Putamen (tissue), 1 donor: ENCODE results near the gene DENND6B.
"Not testable (repeated sequence)": the region's sequence is repeated elsewhere in the genome, so short reads cannot be mapped to it uniquely, and the experiment has no call there.

Source experiments
- DNase-seq: peaks from one replicate; pipeline ENCODE4 v3.0.0-alpha.2; 2016; ENCODE audit warnings: low spot score

Gene DENND6B, protein sequence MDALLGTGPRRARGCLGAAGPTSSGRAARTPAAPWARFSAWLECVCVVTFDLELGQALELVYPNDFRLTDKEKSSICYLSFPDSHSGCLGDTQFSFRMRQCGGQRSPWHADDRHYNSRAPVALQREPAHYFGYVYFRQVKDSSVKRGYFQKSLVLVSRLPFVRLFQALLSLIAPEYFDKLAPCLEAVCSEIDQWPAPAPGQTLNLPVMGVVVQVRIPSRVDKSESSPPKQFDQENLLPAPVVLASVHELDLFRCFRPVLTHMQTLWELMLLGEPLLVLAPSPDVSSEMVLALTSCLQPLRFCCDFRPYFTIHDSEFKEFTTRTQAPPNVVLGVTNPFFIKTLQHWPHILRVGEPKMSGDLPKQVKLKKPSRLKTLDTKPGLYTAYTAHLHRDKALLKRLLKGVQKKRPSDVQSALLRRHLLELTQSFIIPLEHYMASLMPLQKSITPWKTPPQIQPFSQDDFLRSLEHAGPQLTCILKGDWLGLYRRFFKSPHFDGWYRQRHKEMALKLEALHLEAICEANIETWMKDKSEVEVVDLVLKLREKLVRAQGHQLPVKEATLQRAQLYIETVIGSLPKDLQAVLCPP

DNA sequence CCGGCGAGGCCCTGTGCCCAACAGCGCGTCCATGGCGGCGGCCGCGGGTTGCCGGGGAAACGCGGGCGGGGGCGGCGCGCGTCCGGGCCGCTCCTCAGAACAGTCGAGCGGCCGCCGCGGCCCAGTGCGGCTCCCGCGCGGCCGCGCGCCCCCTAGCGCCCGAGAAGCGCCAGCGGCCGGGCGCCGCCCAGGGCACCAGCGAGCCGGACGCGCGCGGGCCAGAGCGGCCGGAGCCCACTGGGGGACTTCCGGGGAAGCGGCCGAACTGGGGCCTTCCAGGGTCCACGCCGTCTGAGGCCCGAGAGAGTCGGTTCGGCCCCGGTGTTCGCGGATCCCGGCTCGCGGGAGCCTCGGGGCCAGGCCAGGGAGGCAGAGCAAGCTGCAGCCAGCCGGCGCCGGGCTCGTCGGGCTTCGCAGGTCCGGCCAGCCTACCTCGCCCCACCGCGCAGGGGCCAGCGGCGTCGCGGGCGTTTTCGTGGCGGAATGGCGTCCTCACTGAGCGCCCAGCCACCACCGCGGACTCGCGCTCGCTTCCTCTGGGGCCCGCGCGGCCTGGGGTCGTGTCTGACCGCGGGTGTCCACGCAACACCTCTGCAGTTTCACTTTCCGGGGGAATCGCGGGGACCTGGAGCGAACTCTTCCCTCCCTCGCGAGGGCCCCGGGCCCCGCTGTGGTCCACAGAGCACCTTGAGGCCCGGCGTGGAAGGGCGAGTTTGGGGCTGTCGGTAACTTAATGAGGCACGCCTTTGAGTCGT is at the start of gene DENND6B:
Gene DENND6B, minus strand, starts transcription at position 57 of the 755 bp plus-strand sequence. Its CDS starts 24 bp downstream, at position 33.
- peak; percentile 87 for DNase-seq

DNA sequence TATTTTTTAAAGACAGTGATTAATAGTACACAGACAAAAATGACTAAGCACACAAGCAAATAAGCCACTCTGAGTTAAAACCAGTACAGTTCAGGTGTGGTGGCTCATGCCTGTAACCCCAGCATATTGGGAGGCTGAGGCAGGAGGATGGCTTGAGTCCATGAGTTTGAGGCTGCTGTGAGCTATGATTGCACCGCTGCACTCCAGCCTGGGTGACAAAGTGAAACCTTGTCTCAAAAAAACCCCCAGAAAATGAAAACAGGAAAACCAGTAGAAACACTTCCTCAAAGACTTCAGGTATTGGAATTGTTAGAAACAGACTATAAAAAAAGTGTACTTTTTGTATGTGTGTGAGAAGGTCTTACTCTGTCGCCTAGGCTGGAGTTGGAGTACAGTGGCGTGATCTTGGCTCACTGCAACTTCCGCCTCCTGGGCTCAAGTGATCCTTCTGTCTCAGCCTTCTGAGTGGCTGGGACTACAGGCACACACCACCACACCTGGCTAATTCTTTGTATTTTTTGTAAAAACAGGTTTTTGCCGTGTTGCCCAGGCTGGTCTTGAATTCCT is 49.4 kb upstream of the DENND6B start:
- DNase-seq: no peak

DNA sequence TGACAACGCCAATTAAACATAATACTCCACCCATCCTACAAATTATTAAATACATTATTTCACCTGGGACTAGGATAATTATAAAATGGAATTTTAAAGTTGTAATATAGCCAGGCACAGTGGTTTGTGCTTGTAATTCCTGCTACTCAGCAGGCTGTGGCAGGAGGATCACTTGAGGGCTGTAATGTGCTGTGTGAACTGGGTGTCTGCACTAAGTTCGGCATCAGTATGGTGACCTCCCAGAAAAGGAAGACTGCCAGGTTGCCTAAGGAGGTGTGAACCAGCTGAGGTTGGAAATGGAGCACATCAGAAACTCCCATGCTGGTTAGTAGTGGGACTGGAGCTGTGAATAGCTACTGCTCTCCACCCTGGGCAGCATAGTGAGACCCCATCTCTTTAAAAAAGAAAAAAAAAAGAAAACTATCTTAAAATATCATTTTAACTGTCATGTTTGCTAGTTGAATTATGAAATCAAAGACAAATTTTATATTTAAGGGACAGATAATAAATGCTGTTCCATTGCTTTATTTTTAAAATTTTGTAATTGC is 44.4 kb upstream of the DENND6B start:
- DNase-seq: no peak

DNA sequence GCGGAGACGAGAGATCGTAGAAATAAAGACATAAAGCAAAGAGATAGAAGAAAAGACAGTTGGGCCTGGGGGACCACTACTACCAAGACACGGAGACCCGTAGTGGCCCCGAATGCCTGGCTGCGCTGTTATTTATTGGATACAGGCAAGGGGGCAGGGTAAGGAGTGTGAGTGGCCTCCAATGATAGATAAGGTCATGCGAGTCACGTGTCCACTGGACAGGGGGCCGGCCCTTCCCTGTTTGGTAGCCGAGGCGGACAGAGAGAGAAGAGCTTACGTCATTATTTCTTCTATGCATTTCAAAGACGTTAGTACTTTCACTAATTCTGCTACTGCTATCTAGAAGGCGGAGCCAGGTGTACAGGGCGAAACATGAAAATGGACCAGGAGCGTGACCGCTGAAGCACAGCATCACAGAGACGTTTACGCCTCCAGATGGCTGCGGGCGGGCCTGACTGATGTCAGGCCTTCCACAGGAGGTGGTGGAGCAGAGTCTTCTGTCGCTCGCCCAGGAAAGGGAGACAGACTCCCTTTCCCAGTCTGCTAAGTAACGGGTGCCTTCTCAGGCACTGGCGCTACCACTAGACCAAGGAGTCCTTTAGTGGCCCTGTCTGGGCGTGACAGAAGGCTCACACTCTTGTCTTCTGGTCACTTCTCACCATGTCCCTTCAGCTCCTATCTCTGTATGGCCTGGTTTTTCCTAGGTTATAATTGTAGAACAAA is 41.1 kb upstream of the DENND6B start:
- no peak for DNase-seq

DNA sequence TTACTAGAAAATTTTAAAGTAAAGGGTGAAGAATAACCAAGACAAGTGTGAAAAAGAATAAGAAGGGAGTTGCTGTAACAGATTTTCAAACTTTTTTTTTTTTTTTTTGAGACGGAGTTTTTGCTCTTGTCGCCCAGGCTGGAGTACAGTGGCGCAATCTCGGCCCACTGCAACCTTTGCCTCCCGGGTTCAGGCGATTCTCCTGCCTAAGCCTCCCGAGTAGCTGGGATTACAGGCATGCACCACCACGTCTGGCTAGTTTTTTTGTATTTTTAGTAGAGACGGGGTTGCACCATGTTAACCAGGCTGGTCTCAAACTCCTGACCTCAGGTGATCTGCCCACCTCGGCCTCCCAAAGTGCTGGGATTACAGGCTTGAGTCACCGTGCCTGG is 37.0 kb upstream of the DENND6B start:
- not testable (repeated sequence) for DNase-seq

DNA sequence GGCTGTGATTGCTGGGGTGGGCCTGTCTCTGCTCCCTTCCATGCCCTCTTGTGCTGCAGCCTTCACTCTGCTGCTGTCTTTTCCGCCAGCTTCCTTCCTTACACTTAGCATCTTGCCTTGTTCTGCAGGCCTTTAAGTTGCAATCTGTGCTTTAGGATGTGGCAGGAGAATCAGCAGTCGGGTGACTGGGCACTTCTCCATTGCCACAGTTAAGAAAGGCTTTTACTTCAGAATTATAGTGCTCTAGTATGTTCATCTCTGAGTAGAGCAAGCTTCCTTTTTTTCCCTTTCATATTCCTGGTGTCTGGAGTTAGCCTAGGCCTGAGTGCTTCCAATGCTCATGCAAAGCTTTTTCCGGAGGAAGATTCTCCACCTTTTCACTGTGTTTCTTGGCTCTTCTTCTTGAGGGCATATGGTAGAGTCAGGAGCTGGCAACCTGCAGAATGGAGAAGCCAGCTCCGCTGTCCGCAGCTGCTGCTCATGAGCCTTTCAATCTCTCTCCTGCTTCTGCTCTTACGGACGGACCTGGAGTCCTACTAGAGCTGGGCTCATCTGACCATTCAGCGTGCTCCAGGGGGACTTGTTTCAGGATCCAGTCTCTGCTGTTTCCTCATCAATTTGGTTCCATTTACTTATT is 36.5 kb upstream of the DENND6B start:
- DNase-seq: no peak

DNA sequence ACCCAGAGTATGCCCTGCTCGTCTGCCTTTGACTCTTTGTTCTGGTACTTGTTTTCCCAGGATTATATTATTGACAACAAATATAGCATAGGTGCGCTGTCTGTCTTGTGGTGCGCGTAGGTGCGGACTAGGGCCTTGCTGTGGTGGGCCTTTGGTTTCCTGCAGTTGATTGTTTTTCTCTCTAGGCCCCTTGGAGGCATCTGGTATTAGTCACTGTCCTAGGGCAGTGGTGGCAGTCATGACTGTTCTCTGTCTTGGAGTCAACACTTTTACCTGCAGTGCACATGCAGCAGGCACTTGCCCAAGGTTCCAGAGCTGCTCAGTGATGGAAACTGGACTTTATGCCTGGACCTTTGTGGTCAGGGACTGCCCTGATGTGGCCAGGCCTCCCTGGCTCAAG is 34.9 kb upstream of the DENND6B start:
- DNase-seq: no peak

DNA sequence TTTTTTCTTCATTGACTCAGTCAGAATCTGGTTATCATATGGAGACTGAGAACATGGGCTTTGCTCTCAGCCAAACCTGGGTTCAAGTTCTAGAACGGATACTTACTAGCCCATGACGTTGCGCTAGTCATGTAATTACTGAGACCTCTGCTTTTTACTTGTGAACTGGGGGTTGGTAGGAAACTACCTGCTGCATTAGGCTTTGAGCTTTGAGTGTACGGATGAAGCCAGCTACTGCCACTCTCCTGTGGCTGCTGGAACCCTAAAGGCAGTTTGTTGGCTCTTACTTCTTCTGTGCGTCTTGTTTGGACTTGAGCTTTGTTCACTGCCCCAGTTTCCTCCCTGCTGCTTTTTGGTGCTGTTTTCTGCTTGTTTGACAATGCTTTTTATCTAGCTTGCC is 34.4 kb upstream of the DENND6B start:
- DNase-seq: no peak

DNA sequence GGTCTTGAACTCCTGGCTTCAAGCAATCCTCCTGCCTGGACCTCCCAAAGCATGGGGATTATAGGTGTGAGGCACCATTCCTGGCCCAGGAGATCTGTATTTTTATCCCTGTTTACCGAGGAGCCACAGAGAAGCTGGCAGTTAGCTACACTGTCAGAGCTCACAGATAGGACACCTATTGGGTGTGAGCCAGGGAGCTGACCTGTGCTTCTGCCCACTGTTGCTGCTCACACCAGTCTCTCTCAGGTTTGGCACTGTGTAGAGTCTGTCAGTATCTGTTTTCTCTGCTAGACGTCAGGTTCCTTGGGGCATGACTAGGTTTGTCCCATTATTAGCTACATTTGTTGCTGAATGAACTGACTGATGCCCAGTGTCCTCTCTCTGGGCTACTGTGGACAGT is 33.8 kb upstream of the DENND6B start:
- DNase-seq: no peak

DNA sequence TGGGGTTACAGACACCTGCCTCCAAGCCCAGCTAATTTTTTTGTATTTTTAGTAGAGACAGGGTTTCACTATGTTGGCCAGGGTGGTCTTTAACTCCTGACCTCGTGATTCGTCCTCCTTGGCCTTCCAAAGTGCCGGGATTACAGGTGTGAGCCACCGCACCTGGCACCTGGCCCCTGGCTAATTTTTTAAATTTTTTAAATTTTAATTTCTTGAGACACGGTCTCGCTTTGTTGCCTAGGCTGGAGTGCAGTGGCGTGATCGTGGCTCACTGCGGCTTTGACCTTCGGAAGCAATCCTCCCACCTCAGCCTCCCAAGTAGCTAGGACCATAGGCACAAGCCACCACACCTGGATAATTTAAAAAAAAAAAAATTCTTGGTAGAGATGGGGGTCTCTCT is 30.9 kb upstream of the DENND6B start:
- no peak for DNase-seq

DNA sequence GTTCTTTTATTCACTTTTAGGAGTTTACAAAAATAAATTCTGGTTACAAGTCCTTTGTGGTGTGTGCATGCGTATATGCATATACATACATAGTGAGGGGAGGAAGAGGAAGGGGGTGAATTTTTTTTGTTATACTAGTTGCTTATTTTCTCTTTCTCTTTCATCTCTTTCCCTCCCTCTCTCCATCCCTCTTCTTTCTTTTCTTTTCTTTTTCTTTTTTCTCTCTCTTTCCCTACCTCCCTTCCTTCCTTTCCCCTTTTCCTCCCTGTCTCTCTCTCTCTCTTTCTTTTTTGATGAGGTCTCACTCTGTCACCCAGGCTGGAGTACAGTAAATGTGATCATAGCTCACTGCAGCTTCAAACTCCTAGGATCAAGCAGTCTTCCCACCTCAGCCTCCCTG is 30.4 kb upstream of the DENND6B start:
- no peak for DNase-seq

DNA sequence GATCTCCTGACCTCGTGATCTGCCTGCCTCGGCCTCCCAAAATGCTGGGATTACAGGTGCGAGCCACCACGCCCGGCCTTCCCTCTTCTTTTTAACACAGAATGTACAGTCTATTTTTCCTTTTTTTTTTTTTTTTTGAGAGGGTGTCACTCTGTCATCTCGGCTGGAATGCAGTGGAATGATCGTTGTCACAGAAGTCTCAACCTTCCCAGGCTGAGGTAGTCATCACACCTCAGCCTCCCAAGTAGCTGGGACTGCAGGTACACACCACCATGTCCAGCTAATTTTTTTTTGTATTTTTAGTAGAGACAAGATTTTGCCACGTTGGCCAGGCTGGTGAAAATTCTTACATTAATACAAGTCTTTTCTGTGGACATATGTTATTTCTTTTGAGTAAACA is 29.4 kb upstream of the DENND6B start:
- no peak for DNase-seq

DNA sequence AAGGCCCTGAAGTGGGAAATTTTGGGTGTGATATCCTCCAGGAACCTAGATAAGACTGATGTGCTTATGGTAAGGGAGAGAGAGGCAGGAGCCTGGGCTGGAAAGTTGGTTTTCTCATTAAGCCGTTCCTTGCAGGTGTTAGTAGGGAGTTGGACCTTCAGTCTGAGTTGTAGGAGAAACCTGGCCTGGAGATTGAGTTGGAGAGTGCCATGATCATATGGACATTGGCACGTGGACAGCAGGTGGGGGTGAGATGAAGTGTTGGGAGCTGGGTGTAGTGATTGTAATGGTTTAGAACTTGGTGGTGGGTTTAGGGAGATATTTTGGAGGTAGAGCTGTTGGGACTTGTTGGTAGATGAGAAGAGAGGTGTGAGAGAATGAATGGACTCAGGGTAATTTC is 21.2 kb upstream of the DENND6B start:
- no peak for DNase-seq

DNA sequence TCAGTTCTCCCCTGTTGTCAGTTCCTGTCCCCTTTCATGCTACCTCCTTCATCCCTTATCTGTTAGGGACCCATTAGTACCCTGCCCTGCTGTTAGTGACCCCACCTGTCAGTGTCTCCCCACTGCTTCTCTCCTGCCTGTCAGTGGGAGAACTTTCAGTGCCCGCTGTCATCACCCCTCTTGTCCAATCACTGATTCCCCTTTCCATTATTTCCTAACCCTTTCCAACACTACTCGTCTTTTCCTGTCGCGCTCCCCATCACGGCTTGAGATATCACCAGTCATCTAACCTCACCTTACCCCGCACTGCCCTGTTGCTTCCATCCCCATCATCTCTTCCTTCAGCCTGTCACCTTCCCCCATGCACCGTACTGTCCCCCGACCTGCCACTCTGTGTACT is 20.3 kb upstream of the DENND6B start:
- no peak for DNase-seq

DNA sequence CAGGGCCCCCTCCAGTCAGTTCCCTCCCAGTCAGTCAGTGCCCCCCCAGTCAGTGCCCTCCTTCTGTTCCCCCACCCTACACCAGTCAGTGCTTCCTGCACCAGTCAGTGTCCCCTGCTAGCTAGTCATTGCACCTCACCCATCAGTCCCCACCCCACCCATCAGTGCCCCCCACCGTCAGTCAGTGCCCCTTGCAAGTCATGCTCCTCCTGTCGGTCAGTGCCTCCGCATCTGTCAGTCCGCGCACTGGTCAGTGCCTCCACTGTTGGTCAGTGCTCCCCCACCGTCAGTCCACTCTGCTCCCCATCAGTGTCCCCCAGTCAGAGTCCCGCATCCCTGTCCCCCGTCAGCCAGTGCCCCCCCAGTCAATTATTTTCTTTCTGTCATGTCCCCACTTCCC is 19.7 kb upstream of the DENND6B start:
- no peak for DNase-seq

DNA sequence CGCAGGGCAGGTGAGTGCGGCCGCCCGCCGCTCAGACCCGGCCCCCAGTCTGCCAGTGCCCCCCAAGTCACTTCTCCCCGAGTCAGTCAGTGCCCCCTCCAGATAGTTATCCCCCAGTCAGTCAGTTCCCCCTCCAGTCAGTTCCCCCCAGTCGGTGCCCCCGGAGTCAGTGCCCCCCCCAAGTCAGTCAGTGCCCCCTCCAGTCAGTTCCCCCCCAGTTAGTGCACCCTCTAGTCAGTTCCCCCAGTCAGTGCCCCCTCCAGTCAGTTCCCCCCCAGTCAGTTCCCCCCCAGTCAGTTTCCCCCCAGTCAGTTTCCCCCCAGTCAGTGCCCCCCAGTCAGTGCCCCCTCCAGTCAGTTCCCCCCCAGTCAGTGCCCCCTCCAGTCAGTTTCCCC is 16.7 kb upstream of the DENND6B start:
- DNase-seq: no peak

DNA sequence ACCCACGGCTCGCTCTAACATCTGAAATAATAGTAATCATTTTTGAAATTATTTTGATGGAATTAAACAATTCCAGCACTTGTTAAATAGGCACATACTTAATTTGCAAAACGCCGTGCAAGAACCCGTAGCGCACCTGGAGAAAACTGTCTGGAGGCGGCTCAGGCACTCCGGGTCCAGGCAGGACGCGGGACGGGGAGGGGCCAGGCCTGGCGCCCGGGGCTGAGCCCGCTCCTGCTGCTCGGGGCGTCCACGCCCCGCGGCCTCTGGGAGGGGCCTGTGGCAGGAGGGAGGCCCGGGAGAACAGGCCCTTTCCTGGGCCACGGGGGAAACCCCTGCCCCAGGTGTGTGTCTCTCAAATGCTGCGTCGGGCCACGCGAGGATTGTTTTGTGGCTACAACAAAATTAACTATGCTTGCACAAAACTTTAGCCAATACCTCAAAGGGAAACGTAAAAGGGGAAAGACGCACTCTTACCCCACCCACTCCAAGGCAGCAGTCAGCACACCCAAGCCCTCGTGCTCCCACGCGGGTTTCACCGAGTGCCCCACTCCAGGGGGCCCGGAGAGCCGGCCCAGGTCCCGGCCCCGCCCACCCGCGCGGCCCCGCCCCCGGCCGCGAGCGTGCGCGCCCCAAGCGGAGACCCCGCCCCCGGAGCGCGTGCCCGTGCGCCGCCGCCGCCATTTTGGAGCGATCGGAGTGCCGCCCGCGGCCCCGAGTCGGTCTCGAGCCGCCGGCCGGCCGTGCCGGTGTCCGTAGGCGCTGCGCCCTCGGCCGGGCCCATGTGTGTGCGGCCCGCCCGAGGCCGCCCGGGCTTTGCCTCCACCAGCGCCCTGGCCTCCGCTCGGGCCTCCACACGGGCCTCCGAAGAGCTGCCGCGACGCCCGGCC is 16.1 kb upstream of the DENND6B start, which contains the start of gene PPP6R2:
Gene PPP6R2, plus strand, starts transcription at position 677 of the 890 bp plus-strand sequence. CDS start 50,582 bp downstream, outside the sequence.
- DNase-seq: peak; percentile 71

DNA sequence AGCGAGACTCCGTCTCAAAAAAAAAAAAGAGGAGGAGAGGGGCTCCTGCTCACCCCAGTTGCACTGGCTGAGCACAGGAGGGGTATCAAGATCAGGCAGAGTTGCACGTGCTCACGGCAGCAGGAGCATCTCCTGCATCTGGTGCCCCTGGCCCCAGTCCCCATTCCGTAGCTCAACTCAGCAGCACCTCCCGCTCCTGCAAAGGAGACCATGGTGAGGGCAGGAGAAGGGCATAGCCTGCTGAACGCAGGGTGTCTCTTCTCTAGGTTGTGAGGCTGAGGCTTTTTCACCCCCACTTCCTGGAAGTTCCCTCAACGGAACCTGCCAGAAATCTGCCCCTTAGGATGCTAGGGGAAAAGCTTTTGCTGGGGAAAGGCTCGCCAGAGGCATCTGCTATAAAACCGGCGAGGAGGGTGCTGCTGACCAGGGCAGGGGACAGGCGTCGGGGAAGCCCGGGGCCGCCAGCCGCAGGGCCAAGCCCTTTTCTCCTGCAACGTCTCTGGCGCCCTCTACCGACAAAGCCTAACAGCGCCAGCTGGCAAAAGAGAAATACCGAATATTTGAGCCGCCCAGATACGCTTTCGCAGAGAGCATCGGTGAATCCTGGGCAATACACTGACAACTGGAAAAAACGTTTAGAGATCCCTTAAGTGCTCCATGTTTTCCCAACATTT is 15.3 kb upstream of the DENND6B start:
- DNase-seq: peak; percentile 87
